Transverse colon (tissue), 4 donors: ENCODE measurements around the gene CD3E. TPM values are rescaled to one million over a fixed set of nuclear protein-coding genes. Genes with fewer than 3 reads are reported as not detected.
A peak's percentile ranks its signal among the peaks of the same experiment; 100 is the strongest.

ENCODE experiments used
- DNase-seq: peaks from one replicate; pipeline ENCODE4 v3.0.0-alpha.2; 2019
- H3K27ac ChIP-seq, 4 donors: fragments of 200-600 bp; sonication (generic); 2 replicates each; pipeline ENCODE4 v1.5.1; 2016 to 2018; ENCODE audit warnings: inconsistent platforms in 4 of 4
- H3K27me3 ChIP-seq: fragments of 200-600 bp; sonication (generic); 2 replicates; pipeline ENCODE4 v1.5.1; 2017; ENCODE audit warnings: inconsistent platforms
- H3K36me3 ChIP-seq, 4 donors: fragments of 200-600 bp; sonication (generic); 2 replicates each; pipeline ENCODE4 v1.5.1; 2017 to 2019; ENCODE audit warnings: inconsistent platforms in 4 of 4
- H3K4me1 ChIP-seq, 4 donors: fragments of 200-600 bp; sonication (generic); 2 replicates each; pipeline ENCODE4 v1.5.1; 2017 to 2020; ENCODE audit warnings: inconsistent platforms in 4 of 4
- H3K4me3 ChIP-seq, 4 donors: fragments of 200-600 bp; sonication (generic); 1 replicate in 1 of 4; 2 replicates in 3 of 4; pipeline versions ENCODE4 v1.5.1 to v1.6.1; 2017 to 2019; ENCODE audit warnings: inconsistent platforms in 4 of 4
- H3K9me3 ChIP-seq, 2 donors: fragments of 200-600 bp; sonication (generic); 2 replicates each; pipeline ENCODE4 v1.5.1; 2017 to 2019; ENCODE audit warnings: inconsistent platforms in 2 of 2
- EP300 ChIP-seq: sonication (generic); formaldehyde crosslinking; IDR thresholded peaks from one replicate; pipeline ENCODE4 v1.6.1; 2017; ENCODE audit warnings: antibody characterized with exemption, low read depth
- POLR2A ChIP-seq: fragments of 450-650 bp; IDR thresholded peaks from one replicate; pipeline ENCODE4 v1.6.1; 2016; ENCODE audit warnings: antibody characterized with exemption, mild to moderate bottlenecking, moderate library complexity
- POLR2AphosphoS5 ChIP-seq, 3 donors: sonication (generic); formaldehyde crosslinking; IDR thresholded peaks; one replicate each; pipeline ENCODE4 v1.6.1; 2016; ENCODE audit warnings: antibody characterized with exemption in 3 of 3
- WGBS, 2 donors: methylation state at CpG; one replicate each; pipeline ENCODE4 v1.1.5; 2018; ENCODE audit warnings: low coverage in 1 of 2; 5-methylcytosine and 5-hydroxymethylcytosine counted together
- in situ Hi-C, 4 donors: fragments of 200-750 bp; cut with MboI; loops; one replicate each; pipeline versions ENCODE4 v1.15.0 to v1.15.1; 2017; ENCODE audit warnings: low sequenced_read_pairs in 3 of 4, low pct_ligation_motif_present in 1 of 4, low pct_unique_long_range_greater_than_20kb in 1 of 4
- intact Hi-C: fragments of 100-400 bp; cut with DNase I; formaldehyde crosslinking; loops from one replicate; pipeline ENCODE4 v1.15.1; 2023; ENCODE audit warnings: low total_unique reads
- total RNA-seq, 4 donors: library from RNA; depleted of rRNA; stranded (reverse); fragments of >200 nt; gene quantifications; one replicate each; pipeline ENCODE4 v1.1.0, GENCODE V29; 2016
- TF ChIP-seq, protein P1 (sequence below), 5 experiments: fragments of 200-600 bp in 3 of 5; fragments of 450-650 bp in 2 of 5; sonication (generic) in 3 of 5; IDR thresholded peaks; 1 replicate in 2 of 5; 2 replicates in 3 of 5; pipeline ENCODE4 v1.5.1; 2016 to 2017; ENCODE audit warnings: antibody characterized with exemption in 5 of 5, inconsistent platforms in 3 of 5, mild to moderate bottlenecking in 2 of 5, moderate library complexity in 1 of 5

CD3E gene
- total RNA-seq, 4 donors from 2014 or later, result 0.80 to 7.1 (median 5.3) TPM

DNA sequence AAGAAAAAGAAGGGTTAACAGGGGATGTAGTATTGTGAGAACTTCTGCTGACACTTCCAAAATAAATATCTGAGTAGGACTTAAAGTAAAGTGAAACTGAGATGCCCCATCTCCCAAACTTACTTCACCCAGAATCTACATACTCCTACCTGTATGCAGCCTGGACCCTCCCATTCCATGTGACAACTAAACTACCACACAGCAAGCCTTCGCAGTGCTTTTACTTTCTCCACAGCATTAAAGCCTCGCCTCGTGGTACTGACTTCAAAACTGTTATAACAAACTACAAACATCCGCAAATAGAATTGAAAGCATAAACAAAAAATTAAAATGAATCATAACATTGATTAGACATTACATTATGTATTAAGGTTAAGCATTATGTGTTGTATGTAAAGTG is 41.4 kb upstream of the CD3E start:
- H3K4me3 ChIP-seq, result peak overlapping the region in 3 of 4 donors; percentile 39 to 52 (median 43)
- H3K36me3 ChIP-seq, result peaks cover 0 to 8% (median 0%) of the 10 kb centered on the region in 4 donors
- no peak for DNase-seq
- H3K4me1 ChIP-seq, result peaks cover 0 to 26% (median 20%) of the 10 kb centered on the region in 4 donors
- no peaks in the 10 kb centered on the region for H3K9me3 ChIP-seq
- intact Hi-C loops (no loop called here), in situ Hi-C loops (no loop called here)
- peak in 1 of 3 donors; percentile 34 for TF ChIP-seq POLR2AphosphoS5 (IDR thresholded peaks at IDR 0.05)
- TF ChIP-seq POLR2A, result no peak
- H3K27me3 ChIP-seq, result peaks cover 18% of the 10 kb centered on the region
- 21 to 35% methylated on average over 4 of the region's 4 CpGs for WGBS, 2 donors
- H3K27ac ChIP-seq, result peak overlapping the region; percentile 78 to 87 (median 83)

DNA sequence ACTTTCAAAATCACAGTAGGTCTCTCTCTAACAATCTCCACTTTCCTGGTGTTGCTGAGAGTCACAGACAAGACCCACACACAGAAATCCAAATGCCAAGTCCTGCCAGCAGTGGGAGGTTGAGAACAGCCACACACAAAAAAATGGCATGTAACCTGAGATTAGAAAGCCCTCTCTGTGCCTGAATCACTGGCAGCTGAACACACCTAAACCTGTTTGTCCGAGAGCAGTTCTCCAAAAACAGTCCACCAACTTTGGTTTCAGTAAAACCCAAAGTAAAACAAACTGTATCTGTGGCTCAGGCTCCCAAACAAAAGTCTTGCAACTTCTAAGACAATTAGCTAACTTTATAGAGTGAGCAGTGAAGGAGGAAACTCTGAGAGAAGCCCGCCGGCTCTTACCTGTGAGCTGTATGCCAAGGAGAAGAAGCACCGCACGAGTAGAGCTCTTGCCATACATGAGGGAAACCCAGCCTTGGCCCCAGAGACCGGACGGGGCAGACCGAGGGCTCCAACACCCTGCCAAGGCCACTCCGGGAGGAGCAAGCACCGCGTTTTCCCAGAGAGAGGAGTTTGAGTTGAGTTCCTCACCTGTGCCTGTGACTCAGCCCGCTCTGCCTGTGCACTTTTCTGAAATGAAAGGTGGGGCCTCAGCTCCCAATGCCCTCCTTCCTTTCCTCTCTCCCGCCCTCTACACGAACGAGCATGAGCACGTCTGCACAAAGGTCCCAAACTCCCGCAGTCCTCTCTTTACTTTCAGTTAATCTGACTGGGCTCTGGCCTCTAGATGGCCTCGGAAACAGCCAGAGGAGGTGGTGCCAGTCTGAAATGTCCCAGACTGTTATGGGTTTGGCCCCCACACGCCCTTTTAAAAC is 40.6 kb upstream of the CD3E start, which contains the start of gene MPZL2:
MPZL2 (minus strand) TSS at position 603 of the 874 bp plus-strand sequence; CDS start at position 459, 144 bp downstream.
- Histone ChIP-seq H3K27ac (peak within 1 kb of the TSS; percentile 78 to 87 (median 83)), H3K27me3 (peaks cover 18% of the 10 kb centered on the region), H3K36me3 (peaks cover 0 to 8% (median 0%) of the 10 kb centered on the region in 4 donors), H3K4me3 (peak within 1 kb of the TSS in 3 of 4 donors; percentile 39 to 52 (median 43)), H3K4me1 (peaks cover 0 to 26% (median 20%) of the 10 kb centered on the region in 4 donors), H3K9me3 (no peaks in the 10 kb centered on the region)
- in situ Hi-C loops, result no loop called here
- TF ChIP-seq POLR2AphosphoS5 (IDR thresholded peaks at IDR 0.05), result peak; percentile 61 to 90 (median 78)
- TF ChIP-seq EP300, result no peak
- TF ChIP-seq, protein P1, sequence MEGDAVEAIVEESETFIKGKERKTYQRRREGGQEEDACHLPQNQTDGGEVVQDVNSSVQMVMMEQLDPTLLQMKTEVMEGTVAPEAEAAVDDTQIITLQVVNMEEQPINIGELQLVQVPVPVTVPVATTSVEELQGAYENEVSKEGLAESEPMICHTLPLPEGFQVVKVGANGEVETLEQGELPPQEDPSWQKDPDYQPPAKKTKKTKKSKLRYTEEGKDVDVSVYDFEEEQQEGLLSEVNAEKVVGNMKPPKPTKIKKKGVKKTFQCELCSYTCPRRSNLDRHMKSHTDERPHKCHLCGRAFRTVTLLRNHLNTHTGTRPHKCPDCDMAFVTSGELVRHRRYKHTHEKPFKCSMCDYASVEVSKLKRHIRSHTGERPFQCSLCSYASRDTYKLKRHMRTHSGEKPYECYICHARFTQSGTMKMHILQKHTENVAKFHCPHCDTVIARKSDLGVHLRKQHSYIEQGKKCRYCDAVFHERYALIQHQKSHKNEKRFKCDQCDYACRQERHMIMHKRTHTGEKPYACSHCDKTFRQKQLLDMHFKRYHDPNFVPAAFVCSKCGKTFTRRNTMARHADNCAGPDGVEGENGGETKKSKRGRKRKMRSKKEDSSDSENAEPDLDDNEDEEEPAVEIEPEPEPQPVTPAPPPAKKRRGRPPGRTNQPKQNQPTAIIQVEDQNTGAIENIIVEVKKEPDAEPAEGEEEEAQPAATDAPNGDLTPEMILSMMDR (IDR thresholded peaks at IDR 0.05), result peak in 1 of 5 experiments; percentile 15
- peak; percentile 86 for TF ChIP-seq POLR2A
- intact Hi-C loops, result no loop called here
- peak; percentile 86 for DNase-seq
- 5 to 17% methylated on average over 1 to 19 of the region's 19 CpGs for WGBS, 2 donors

DNA sequence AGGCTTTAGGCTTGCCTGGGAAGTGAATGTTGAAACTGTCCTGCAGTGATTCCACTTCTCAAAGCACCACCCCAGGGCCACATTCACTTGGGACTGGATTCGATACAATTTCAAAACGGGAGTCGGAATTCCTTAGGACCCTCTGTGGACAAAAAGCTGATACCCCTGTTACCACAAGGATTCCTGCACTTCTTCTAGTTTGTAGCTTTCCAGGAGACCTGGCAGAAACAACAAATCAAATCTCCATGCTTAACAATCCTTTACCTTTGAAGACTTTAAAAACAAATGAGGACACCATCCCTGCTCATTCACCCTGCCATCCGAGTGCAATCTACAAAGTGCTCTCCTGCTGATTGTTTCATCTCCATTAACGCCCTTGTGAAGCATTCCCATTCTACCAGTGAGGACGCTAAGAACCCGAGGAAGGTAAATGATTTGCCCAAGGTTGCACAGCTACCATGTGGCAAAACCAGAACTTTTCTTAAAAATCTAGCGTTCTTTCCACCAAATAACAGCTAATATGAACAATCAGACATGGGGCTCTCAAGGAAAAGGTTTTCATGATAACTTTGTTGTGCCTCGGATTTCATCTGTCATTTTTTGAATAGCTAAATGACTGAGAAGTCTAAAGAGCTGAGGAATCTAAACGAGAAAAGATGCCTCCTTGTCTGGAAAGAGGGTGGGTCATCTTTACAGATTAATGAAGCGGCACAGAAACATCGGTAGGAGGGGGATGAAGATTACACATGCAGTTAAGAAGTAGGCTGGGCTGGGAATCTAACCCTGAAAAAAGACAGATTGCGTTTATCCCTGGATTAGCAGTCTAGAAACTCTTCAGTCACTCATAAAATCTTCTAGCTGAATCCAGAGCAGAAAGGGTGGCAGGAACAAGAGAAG is 39.7 kb upstream of the CD3E start:
- Histone ChIP-seq H3K4me3 (peak overlapping the region in 3 of 4 donors; percentile 39 to 52 (median 43)), H3K36me3 (no peaks in the 10 kb centered on the region), H3K4me1 (peaks cover 0 to 26% (median 20%) of the 10 kb centered on the region in 4 donors), H3K9me3 (no peaks in the 10 kb centered on the region), H3K27me3 (peaks cover 18% of the 10 kb centered on the region), H3K27ac (peak overlapping the region; percentile 78 to 87 (median 83))
- TF ChIP-seq POLR2AphosphoS5 (IDR thresholded peaks at IDR 0.05), result peak in 2 of 3 donors; percentile 3 to 81
- TF ChIP-seq, protein P1 (IDR thresholded peaks at IDR 0.05), result no peak
- no peak for DNase-seq
- intact Hi-C loops, result no loop called here
- 50 to 51% methylated on average over 10 to 13 of the region's 13 CpGs for WGBS, 2 donors
- in situ Hi-C loops, result no loop called here

DNA sequence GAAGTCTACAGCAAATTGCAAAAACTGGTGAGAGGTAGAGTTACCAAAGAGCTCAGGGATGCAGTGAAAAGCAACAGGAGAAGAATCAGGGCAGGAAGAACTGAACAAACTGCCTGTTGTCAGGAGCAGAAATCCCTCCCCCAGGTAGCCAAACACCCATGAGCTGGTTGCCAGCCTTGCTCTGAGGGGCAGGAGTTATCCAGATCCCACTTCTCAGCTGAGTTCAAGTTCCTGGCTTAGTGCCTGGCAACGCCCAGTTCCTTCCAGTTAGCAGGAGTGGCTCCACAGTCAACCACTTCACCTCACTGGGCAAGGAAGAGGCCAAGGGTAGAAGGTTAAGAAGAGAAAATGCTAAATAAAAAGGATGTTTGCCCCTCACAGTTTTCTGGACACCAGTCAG is 38.6 kb upstream of the CD3E start:
- H3K4me1 ChIP-seq, result peaks cover 0 to 26% (median 17%) of the 10 kb centered on the region in 4 donors
- in situ Hi-C loops, result no loop called here
- WGBS, 2 donors, result 32% methylated on average over 1 of the region's 1 CpG; no CpG with 5 or more reads in 1 of the 2 donors
- no peaks in the 10 kb centered on the region for H3K36me3 ChIP-seq
- H3K27me3 ChIP-seq, result peaks cover 15% of the 10 kb centered on the region
- TF ChIP-seq EP300, result no peak
- TF ChIP-seq POLR2A, result peak; percentile 45
- TF ChIP-seq, protein P1 (IDR thresholded peaks at IDR 0.05), result no peak
- peak in 1 of 3 donors; percentile 75 for TF ChIP-seq POLR2AphosphoS5 (IDR thresholded peaks at IDR 0.05)
- H3K9me3 ChIP-seq, result no peaks in the 10 kb centered on the region
- H3K27ac ChIP-seq, result peak overlapping the region; percentile 78 to 87 (median 83)
- DNase-seq, result peak; percentile 83
- intact Hi-C loops, result no loop called here
- peak overlapping the region in 1 of 4 donors; percentile 52 for H3K4me3 ChIP-seq
